Stimulated activated naive CD4-positive, alpha-beta T cell treated with Interleukin-2 at 50 U/mL for 16 hours (primary cell): ENCODE results near the gene FOXN4.

Experiments used
- DNase-seq: peaks from one replicate; lab custom pipeline; 2025; lab: John Stamatoyannopoulos, UW

FOXN4 gene

GRCh38 chr12:109304485-109304884 lies 4.6 kb downstream of the FOXN4 start:
- no peak for DNase-seq

GRCh38 chr12:109302770-109303169 lies 6.3 kb downstream of the FOXN4 start:
- no peak for DNase-seq

- DNase-seq = no peak
These were observed 6.7 kb downstream of the FOXN4 start for GRCh38 chr12:109302358-109302757.

GRCh38 chr12:109301643-109302168 lies 7.4 kb downstream of the FOXN4 start:
- DNase-seq = no peak

- no peak for DNase-seq
These were observed 9.2 kb downstream of the FOXN4 start for GRCh38 chr12:109299849-109300248.

GRCh38 chr12:109296431-109296830 lies 12.7 kb downstream of the FOXN4 start:
- DNase-seq = no peak

- DNase-seq = no peak
These were observed 13.2 kb downstream of the FOXN4 start for GRCh38 chr12:109295764-109296425.

- no peak for DNase-seq
These were observed 14.7 kb downstream of the FOXN4 start for GRCh38 chr12:109294286-109294796.

- no peak for DNase-seq
These were observed 16.0 kb downstream of the FOXN4 start for GRCh38 chr12:109293106-109293505.

- DNase-seq = no peak
These were observed 16.8 kb downstream of the FOXN4 start for GRCh38 chr12:109292342-109292711.

- DNase-seq = no peak
These were observed 17.4 kb downstream of the FOXN4 start for GRCh38 chr12:109291521-109292341.

- DNase-seq = no peak
These were observed 18.0 kb downstream of the FOXN4 start for GRCh38 chr12:109291117-109291516.

GRCh38 chr12:109290061-109290460 lies 19.0 kb downstream of the FOXN4 start:
- DNase-seq = no peak

- no peak for DNase-seq
These were observed 19.5 kb downstream of the FOXN4 start for GRCh38 chr12:109289551-109289950.

- no peak for DNase-seq
These were observed 20.1 kb downstream of the FOXN4 start for GRCh38 chr12:109289004-109289403.

- no peak for DNase-seq
These were observed 20.5 kb downstream of the FOXN4 start for GRCh38 chr12:109288571-109288970.

GRCh38 chr12:109287811-109288469 lies 21.1 kb downstream of the FOXN4 start:
- no peak for DNase-seq

- DNase-seq = no peak
These were observed 21.9 kb downstream of the FOXN4 start for GRCh38 chr12:109287181-109287580.

- no peak for DNase-seq
These were observed 22.4 kb downstream of the FOXN4 start for GRCh38 chr12:109286652-109287051.

GRCh38 chr12:109286252-109286651 lies 22.8 kb downstream of the FOXN4 start:
- no peak for DNase-seq

- DNase-seq = no peak
These were observed 24.7 kb downstream of the FOXN4 start for GRCh38 chr12:109284392-109284791.

GRCh38 chr12:109281452-109281851 lies 27.6 kb downstream of the FOXN4 start:
- no peak for DNase-seq

- DNase-seq = no peak
These were observed 29.6 kb downstream of the FOXN4 start for GRCh38 chr12:109279525-109279924.
